Measurements from ENCODE around the gene SLC12A8. TPM values are rescaled to one million over a fixed set of nuclear protein-coding genes. Genes with fewer than 3 reads are reported as not detected.

SLC12A8 gene
- total and polyA plus RNA-seq, 10 of the 15 experiments (the other 5 are each of a cell fraction or from before 2014, with no cell fraction given): 2.5 to 71.6 (median 50.1) TPM

GRCh38 chr3:125042725-125043406 lies 169.7 kb downstream of the SLC12A8 start:
- Histone ChIP-seq H3K9me3 (replicated peaks; ENCODE audit: control insufficient read depth, insufficient read depth, low read length) (peaks cover 16% of the 10 kb centered on the region; the same call in 2 of the 3 replicates), H2AFZ (ENCODE audit: control insufficient read depth, low read depth, low read length) (no peak overlapping the region), H3K27ac (ENCODE audit: control insufficient read depth, insufficient read depth) (no peak overlapping the region), H3K9ac (ENCODE audit: control insufficient read depth, insufficient read depth, low read length) (no peak overlapping the region), H3K4me3 (no peak overlapping the region), H3K79me2 (ENCODE audit: control insufficient read depth, insufficient read depth, low read length) (peaks cover 31% of the 10 kb centered on the region), H3K27me3 (replicated peaks in 1 of 2; ENCODE audit: control insufficient read depth in 2 of 2, insufficient read depth in 2 of 2, low read length in 1 of 2) (no peaks in the 10 kb centered on the region), H3K36me3 (ENCODE audit: control insufficient read depth in 2 of 2, insufficient read depth in 2 of 2, low read length in 1 of 2) (peaks cover 0 to 6% of the 10 kb centered on the region in 2 experiments; a peak in 2 of 4 replicates), H4K20me1 (ENCODE audit: control insufficient read depth, insufficient read depth) (no peaks in the 10 kb centered on the region), H3K4me1 (ENCODE audit: control insufficient read depth, insufficient read depth, low read length) (no peaks in the 10 kb centered on the region), H3K4me2 (ENCODE audit: control insufficient read depth, insufficient read depth) (no peak overlapping the region)
- WGBS (ENCODE audit: insufficient coverage, insufficient replicate concordance, low lambda C conversion rate, missing lambda C conversion rate): 92% methylated on average over 17 of the region's 17 CpGs
- TF ChIP-seq BCL11A (IDR thresholded peaks at IDR 0.05; ENCODE audit: low read depth, low read length): no peak
- no peak for TF ChIP-seq MEF2B (IDR thresholded peaks at IDR 0.05; ENCODE audit: partially characterized antibody, poor library complexity, severe bottlenecking)
- TF ChIP-seq CREM (IDR thresholded peaks at IDR 0.05; ENCODE audit: low read depth): no peak
- no peak for TF ChIP-seq KDM1A (IDR thresholded peaks at IDR 0.05; ENCODE audit: borderline replicate concordance)
- no peak for TF ChIP-seq ZBED1 (IDR thresholded peaks at IDR 0.05; ENCODE audit: borderline replicate concordance)
- TF ChIP-seq, protein P1, sequence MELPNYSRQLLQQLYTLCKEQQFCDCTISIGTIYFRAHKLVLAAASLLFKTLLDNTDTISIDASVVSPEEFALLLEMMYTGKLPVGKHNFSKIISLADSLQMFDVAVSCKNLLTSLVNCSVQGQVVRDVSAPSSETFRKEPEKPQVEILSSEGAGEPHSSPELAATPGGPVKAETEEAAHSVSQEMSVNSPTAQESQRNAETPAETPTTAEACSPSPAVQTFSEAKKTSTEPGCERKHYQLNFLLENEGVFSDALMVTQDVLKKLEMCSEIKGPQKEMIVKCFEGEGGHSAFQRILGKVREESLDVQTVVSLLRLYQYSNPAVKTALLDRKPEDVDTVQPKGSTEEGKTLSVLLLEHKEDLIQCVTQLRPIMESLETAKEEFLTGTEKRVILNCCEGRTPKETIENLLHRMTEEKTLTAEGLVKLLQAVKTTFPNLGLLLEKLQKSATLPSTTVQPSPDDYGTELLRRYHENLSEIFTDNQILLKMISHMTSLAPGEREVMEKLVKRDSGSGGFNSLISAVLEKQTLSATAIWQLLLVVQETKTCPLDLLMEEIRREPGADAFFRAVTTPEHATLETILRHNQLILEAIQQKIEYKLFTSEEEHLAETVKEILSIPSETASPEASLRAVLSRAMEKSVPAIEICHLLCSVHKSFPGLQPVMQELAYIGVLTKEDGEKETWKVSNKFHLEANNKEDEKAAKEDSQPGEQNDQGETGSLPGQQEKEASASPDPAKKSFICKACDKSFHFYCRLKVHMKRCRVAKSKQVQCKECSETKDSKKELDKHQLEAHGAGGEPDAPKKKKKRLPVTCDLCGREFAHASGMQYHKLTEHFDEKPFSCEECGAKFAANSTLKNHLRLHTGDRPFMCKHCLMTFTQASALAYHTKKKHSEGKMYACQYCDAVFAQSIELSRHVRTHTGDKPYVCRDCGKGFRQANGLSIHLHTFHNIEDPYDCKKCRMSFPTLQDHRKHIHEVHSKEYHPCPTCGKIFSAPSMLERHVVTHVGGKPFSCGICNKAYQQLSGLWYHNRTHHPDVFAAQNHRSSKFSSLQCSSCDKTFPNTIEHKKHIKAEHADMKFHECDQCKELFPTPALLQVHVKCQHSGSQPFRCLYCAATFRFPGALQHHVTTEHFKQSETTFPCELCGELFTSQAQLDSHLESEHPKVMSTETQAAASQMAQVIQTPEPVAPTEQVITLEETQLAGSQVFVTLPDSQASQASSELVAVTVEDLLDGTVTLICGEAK (IDR thresholded peaks at IDR 0.05; ENCODE audit: borderline replicate concordance): no peak
- TF ChIP-seq ETV6 (conservative IDR thresholded peaks at IDR 0.05 in 1 of 2, IDR thresholded peaks at IDR 0.05 in 1 of 2; ENCODE audit: borderline replicate concordance in 1 of 2, low read depth in 1 of 2): no peak
- TF ChIP-seq SUZ12 (IDR thresholded peaks at IDR 0.05; ENCODE audit: unreplicated experiment): no peak
- DNase-seq (ENCODE audit: low read depth, low spot score) (no peak), FAIRE-seq (no peak), ATAC-seq (no peak)
- BruUV-seq (replicated peaks): no TSS peak
- in situ Hi-C loops (cut with MboI): no loop called here
- RAD21 ChIA-PET (ENCODE audit: unreplicated experiment): no interaction called here
- SMC1A ChIA-PET (ENCODE audit: uncharacterized antibody, unreplicated experiment): interaction anchor here (1.1 to 1.3 kb wide), 2 partner anchors 9 to 13 kb away, joined by 3 to 5 read pairs; no protein-coding TSS in a partner anchor
- CTCF ChIA-PET: interaction anchor here (0.7 kb wide), 1 partner anchor 10 kb away, joined by 3 read pairs; no protein-coding TSS in a partner anchor
- intact Hi-C loops (cut with micrococcal nuclease; ENCODE audit: unreplicated experiment): no loop called here
- POLR2A ChIA-PET: no interaction called here
